ENCODE results near the gene ZMYND19. TPM values are rescaled to one million over a fixed set of nuclear protein-coding genes. Genes with fewer than 3 reads are reported as not detected.

Gene ZMYND19
- total RNA-seq, 2 donors from 2014 or later: 14.4 to 36.0 TPM

- Histone ChIP-seq H3K9ac (ENCODE audit: low read depth in 2 of 2, low read length in 2 of 2) (peak within 1 kb of the TSS; percentile 93 to 98), H3K36me3 (no peaks in the 10 kb centered on the region), H3K27me3 (no peaks in the 10 kb centered on the region), H3K9me3 (no peaks in the 10 kb centered on the region), H3K4me1 (peaks cover 15% of the 10 kb centered on the region), H3K27ac (peak within 1 kb of the TSS; percentile 90), H3K4me3 (peak within 1 kb of the TSS; percentile 85)
- no peak for TF ChIP-seq CTCF (IDR thresholded peaks at IDR 0.05)
- intact Hi-C loops (cut with DNase I): no loop called here
- peak; percentile 95 for DNase-seq
Measured at GRCh38 chr9:137605121-137606004, 15.1 kb upstream of the ZMYND19 start, which contains the start of gene ARRDC1. Gene ARRDC1, plus strand, starts transcription at chr9:137605686. Its CDS starts 32 bp downstream, at chr9:137605718.

- peaks cover 15% of the 10 kb centered on the region for H3K4me1 ChIP-seq
- intact Hi-C loops (cut with DNase I): no loop called here
- no peaks in the 10 kb centered on the region for H3K9me3 ChIP-seq
- no peaks in the 10 kb centered on the region for H3K36me3 ChIP-seq
- no peaks in the 10 kb centered on the region for H3K27me3 ChIP-seq
- H3K4me3 ChIP-seq: peak overlapping the region; percentile 49
- TF ChIP-seq CTCF (IDR thresholded peaks at IDR 0.05): no peak
- peak overlapping the region; percentile 36 for H3K27ac ChIP-seq
- DNase-seq: no peak
- no peak overlapping the region for H3K9ac ChIP-seq (ENCODE audit: low read depth in 2 of 2, low read length in 2 of 2)
Measured at GRCh38 chr9:137604345-137605086, 14.2 kb upstream of the ZMYND19 start.

- peaks cover 15% of the 10 kb centered on the region for H3K4me1 ChIP-seq
- no peak for TF ChIP-seq CTCF (IDR thresholded peaks at IDR 0.05)
- H3K27ac ChIP-seq: no peak overlapping the region
- no peak overlapping the region for H3K4me3 ChIP-seq
- no peaks in the 10 kb centered on the region for H3K36me3 ChIP-seq
- H3K27me3 ChIP-seq: no peaks in the 10 kb centered on the region
- no peaks in the 10 kb centered on the region for H3K9me3 ChIP-seq
- no peak overlapping the region for H3K9ac ChIP-seq (ENCODE audit: low read depth in 2 of 2, low read length in 2 of 2)
- DNase-seq: no peak
- intact Hi-C loops (cut with DNase I): no loop called here
Measured at GRCh38 chr9:137603879-137604278, 13.6 kb upstream of the ZMYND19 start.

GRCh38 chr9:137602661-137603060 is 12.3 kb upstream of the ZMYND19 start:
- intact Hi-C loops (cut with DNase I): no loop called here
- Histone ChIP-seq H3K4me1 (peaks cover 9% of the 10 kb centered on the region), H3K9ac (ENCODE audit: low read depth in 2 of 2, low read length in 2 of 2) (no peak overlapping the region)

More at GRCh38 chr9:137602661-137603060, 12.3 kb upstream of the ZMYND19 start:
- no peaks in the 10 kb centered on the region for H3K36me3 ChIP-seq
- H3K9me3 ChIP-seq: no peaks in the 10 kb centered on the region
- H3K4me3 ChIP-seq: no peak overlapping the region
- H3K27ac ChIP-seq: no peak overlapping the region
- no peak for DNase-seq
- TF ChIP-seq CTCF (IDR thresholded peaks at IDR 0.05): no peak
- no peaks in the 10 kb centered on the region for H3K27me3 ChIP-seq
